Occipital lobe (tissue), 2 donors: ENCODE results near the gene HDAC4. TPM values are rescaled to one million over a fixed set of nuclear protein-coding genes. Genes with fewer than 3 reads are reported as not detected.
"Not testable (repeated sequence)": the region's sequence is repeated elsewhere in the genome, so short reads cannot be mapped to it uniquely, and the experiment has no call there.

Experiments used
- DNase-seq: peaks from one replicate; lab custom pipeline; 2025; lab: John Stamatoyannopoulos, UW
- total RNA-seq: library from RNA; depleted of rRNA; stranded (reverse); fragments of >200 nt; gene quantifications from one replicate; pipeline ENCODE4 v1.2.3, GENCODE V29; 2014

Gene HDAC4
- total RNA-seq, 1 donor from 2014 or later = 30.9 TPM

GRCh38 chr2:239177908-239178307 lies 222.9 kb downstream of the HDAC4 start:
- no peak for DNase-seq

DNA sequence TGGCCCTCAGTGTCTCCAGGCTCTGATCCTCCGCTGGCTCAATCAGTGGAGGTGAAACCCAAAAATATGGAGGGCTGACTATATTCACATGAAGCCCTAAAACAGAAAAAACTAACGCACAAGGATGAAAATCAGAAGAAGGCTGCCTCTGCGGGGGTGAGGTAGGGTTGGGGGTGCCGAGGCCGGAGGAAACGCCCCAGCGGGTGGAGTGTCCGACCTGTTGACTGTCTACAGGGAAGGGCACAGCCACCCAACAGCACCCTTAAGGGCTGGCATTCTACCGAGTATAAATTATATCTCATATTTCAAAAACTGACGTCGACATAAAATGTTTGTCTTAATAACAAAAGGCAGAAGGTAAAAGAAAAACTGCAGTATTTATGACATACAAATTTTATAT lies 223.5 kb downstream of the HDAC4 start:
- DNase-seq = no peak

DNA sequence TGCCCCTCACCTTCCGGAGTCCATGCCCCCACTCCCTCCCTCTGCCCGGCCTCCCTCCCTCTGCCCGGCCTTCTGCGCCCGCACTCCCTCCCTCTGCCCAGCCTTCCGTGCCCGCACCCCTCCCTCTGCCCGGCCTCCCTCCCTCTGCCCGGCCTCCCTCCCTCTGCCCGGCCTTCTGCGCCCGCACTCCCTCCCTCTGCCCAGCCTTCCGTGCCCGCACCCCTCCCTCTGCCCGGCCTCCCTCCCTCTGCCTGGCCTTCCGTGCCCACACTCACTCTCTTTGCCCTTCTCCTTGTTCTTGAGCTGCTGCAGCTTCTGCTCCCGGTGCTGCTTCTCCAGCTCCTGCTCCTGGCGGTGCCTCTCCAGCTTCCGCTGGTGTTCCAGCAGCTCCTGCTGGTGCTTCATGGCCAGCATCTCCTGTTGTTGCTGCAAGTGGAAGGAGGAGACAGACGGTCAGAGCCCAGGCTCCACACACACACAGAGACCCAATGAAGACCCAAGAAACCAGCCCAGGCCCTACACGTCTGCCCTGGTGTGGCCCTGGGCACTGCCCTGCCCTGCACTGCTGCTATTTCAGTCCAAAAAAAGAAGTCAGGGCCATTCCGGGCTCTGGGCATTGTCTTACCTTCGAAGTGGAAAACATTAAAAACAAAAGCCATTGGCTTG lies 224.5 kb downstream of the HDAC4 start:
- not testable (repeated sequence) for DNase-seq

GRCh38 chr2:239175181-239175580 lies 225.6 kb downstream of the HDAC4 start:
- DNase-seq = no peak

DNA sequence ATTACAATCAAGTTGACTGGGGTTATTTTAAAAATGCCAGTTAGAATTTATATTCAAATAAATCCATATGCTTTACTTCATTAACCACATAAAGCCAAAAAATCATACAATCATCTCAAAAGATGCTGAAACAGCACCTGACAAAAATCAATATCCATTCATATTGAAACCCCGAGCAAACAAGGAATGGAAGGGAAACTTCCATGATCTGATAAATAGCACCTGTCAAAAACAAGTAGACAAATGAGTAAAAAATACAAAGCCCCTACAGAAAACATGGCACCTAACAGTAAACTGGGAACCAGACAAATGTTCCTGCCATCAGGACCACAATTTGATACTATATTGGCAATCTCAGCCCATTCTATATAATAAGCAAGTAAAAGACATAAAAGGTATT lies 227.5 kb downstream of the HDAC4 start:
- no peak for DNase-seq

DNA sequence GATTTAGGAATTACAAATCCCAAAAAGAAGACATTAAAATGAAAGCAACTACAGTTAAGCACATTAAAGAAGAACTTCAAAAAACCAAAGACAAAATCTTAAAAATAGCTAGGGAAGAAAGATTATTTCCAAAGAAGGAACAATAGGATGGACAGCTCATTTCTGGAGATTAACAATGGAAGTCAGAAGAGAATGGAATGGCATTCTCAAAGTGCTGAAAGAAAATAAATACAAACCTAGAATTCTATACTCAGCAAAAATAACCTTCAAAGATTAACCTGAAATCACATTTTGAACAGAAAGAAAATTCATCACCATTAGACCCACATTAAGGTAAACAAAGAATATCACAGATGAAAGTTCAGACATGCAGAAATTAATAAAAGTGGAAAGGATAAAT lies 229.2 kb downstream of the HDAC4 start:
- no peak for DNase-seq

DNA sequence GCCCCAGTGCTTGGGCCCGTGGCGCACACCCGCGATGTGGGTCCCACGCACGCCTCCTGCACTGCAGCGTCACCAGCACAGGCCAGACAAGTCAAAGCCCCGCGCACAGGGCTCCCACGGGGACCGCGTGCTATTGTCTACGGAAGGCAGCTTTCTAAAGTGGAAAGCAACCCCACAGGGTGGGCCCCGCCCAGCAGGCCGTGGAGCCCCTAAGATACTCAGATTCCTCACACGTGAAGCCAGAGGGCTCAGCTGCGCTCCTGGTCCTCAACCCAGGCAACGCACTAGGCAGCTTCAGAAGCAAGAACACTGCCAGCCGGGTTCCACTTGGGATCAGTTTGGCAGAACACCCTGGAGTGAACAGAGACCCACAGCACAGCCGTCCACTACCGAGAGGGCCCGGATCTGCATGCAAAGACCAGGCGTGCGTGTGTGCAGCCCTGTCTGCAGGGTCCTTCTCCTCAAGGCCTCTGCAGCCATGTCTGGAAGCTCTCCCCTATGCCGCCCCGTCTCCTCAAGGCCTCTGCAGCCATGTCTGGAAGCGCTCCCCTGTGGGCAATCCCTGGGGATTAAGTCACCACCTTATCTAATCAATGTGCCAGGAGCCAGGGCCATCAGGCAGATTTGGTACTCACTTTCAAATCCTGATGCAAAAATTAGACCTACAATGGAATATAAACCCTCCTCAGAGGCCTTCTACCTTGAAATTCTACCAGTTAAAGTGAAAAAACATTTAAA lies 231.3 kb downstream of the HDAC4 start:
- no peak for DNase-seq

DNA sequence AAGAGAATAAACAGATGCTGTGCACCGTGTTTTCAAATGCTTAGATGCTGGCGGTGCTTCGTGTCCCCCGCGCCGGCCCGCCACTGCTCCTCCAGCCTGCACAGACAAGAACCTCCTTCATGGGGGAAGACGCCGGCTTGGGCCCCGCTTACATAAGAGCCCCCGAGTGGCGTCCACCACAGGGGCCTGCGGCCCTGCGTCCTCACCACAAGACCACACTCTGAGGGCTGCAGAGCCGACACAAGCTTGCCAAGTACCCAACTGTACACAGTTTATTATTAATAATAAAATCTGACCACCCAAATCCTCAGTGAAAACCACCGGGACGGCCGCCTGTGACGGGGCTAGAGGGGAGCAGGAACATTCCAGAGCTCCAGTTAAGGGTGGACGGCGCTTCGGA lies 232.2 kb downstream of the HDAC4 start:
- DNase-seq = no peak

DNA sequence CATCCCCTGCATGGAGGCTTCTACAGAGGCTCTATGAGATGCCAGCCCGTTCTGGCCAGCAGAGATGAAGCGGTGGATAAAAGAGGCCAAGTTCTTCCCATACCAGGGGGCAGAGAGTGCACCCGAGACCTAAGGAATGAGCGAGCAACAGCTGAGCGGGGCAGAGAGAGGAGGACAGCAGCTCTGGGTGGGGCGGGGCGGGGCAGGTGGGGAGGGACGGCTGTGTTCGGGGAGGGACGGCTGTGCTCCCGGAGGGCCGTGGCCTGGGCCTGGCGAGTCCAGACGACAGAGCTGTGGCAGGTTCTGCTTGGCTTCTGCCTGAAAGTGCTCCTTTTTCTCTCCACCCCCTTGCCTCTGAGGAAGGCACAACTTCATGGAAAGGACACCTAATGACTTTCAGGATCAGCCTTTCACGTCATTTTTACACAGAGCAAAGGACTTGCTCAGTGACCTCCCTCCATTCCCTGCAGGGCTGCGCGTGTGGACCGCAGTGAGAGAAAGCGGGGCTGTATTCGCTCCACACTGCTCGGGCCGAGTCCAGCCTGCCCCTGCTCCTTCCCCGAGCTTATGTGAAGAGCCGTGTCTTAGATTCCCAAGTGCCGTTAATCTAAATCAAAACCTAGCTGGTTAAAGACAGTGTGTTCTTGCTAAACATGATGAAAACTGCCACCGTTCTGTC lies 232.9 kb downstream of the HDAC4 start:
- no peak for DNase-seq

- no peak for DNase-seq
Observed at GRCh38 chr2:239167011-239167673, 233.7 kb downstream of the HDAC4 start.

GRCh38 chr2:239166201-239166834 lies 234.5 kb downstream of the HDAC4 start:
- DNase-seq = no peak

- no peak for DNase-seq
Observed at GRCh38 chr2:239165206-239165831, 235.5 kb downstream of the HDAC4 start.

GRCh38 chr2:239164335-239164871 lies 236.4 kb downstream of the HDAC4 start:
- DNase-seq = no peak

- no peak for DNase-seq
Observed at GRCh38 chr2:239163688-239164334, 237.0 kb downstream of the HDAC4 start.

DNA sequence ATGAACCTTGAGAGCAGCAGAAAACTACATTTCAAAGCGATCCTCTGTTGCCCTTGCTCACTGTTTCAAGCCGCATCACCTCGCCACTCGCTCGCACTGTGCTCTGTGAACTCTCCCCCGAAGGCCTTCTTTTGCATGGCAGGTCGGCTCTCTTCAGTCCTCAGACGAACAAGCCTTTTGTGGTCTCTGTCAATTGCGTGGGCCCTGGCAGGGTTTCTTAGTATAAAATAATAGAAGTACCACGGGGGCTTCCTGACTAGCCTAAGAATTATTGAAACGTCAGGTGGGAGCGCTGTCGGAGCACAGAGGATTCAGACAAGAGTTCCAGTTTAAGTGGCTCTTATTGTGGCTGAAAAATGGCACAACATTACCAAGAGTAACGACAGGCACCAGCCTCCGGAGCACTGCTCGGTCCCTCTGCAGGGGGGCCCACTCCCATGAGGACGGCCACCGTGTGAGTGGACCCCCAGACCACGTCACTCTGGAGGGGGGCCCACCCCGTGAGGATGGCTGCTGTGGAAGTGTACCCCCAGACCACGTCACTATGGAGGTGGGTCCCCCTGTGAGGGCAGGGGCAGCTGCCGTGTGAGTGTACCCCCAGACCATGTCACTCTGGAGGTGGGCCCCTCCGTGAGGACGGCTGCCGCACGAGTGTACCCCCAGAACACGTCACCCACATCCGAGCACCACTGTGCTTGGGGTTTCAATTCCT lies 237.7 kb downstream of the HDAC4 start:
- no peak for DNase-seq

- no peak for DNase-seq
Observed at GRCh38 chr2:239162141-239162821, 238.5 kb downstream of the HDAC4 start.

DNA sequence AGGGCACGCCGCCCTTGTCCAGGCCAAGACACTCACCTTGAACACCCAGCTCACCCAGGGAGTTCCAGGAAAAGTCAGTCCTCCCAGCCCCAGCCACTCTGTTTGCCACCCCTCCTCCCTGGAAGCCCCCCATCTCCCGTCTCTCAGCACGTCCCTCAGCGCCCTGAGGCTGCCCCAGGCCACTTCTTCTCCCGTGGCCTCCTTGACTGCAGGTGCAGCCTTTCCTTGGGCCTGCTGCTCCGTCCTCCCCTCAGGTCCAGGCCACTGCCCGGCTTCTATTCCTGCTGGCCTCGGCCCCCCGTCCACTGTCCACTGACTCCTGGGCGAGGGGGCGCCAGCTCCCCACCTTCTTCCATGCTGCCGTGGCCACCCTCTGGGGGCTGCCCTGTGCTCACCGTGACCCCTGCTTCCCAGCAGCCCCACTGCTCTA lies 239.1 kb downstream of the HDAC4 start:
- no peak for DNase-seq

- no peak for DNase-seq
Observed at GRCh38 chr2:239160226-239161143, 240.3 kb downstream of the HDAC4 start.
